Colonic mucosa (tissue), 4 donors: ENCODE data around the gene FAM131A. TPM values are rescaled to one million over a fixed set of nuclear protein-coding genes. Genes with fewer than 3 reads are reported as not detected.

Source experiments
- DNase-seq: peaks from one replicate; pipeline ENCODE4 v3.0.0-alpha.2; 2020
- H3K27ac ChIP-seq: fragments of 200-600 bp; one replicate; pipeline ENCODE4 v1.8.0; 2021
- H3K27me3 ChIP-seq: fragments of 200-600 bp; one replicate; pipeline ENCODE4 v1.8.0; 2021
- H3K36me3 ChIP-seq: fragments of 200-600 bp; one replicate; pipeline ENCODE4 v1.8.0; 2021
- H3K4me1 ChIP-seq: fragments of 200-600 bp; one replicate; pipeline ENCODE4 v1.8.0; 2021; ENCODE audit warnings: mild to moderate bottlenecking
- H3K4me3 ChIP-seq: fragments of 200-600 bp; one replicate; pipeline ENCODE4 v1.8.0; 2021
- H3K9ac ChIP-seq, 2 donors: one replicate each; pipeline ENCODE4 v1.7.0; 2013; ENCODE audit warnings: control low read depth in 2 of 2, low read depth in 2 of 2, low read length in 2 of 2
- H3K9me3 ChIP-seq: fragments of 200-600 bp; one replicate; pipeline ENCODE4 v1.8.0; 2021
- CTCF ChIP-seq: fragments of 200-600 bp; IDR thresholded peaks from one replicate; pipeline ENCODE4 v1.8.0; 2022; ENCODE audit warnings: antibody characterized with exemption, mild to moderate bottlenecking
- intact Hi-C: fragments of 100-400 bp; cut with DNase I; formaldehyde crosslinking; loops from one replicate; pipeline ENCODE4 v1.14.1; 2022
- total RNA-seq, 2 donors: library from RNA; stranded (reverse); fragmentation: NEBNext Ultra II Directional in 1 of 2; extraction: Animal tissue kit (Norgen Biotek cat#: 25700) in 1 of 2; gene quantifications; one replicate each; pipeline ENCODE4 v1.2.1, GENCODE V29; 2021
- donor health status: healthy.
- donor health status: DM: no; HTN: no; CAD: no.
- donor health status: DM: no; HTN: no; CAD: no.

FAM131A gene
- total RNA-seq, 2 donors from 2014 or later = 15.0 to 22.0 TPM

DNA sequence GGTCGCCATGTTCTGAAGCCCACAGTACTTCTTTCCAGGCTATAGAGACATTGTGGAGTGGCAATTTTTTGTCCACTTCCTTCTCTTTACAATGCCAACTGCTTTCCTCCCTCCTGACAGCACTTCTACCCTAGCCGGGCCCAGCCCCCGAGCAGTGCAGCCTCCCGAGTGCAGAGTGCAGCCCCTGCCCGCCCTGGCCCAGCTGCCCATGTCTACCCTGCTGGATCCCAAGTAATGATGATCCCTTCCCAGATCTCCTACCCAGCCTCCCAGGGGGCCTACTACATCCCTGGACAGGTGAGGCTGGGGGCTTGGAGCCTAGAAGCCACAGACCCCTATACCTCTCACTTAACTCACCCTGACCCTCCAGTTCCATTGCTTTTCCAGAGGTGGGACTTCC is 20.2 kb upstream of the FAM131A start:
- intact Hi-C loops = no loop called here
- Histone ChIP-seq H3K9me3 (no peaks in the 10 kb centered on the region), H3K4me3 (no peak overlapping the region), H3K4me1 (peaks cover 15% of the 10 kb centered on the region), H3K36me3 (peaks cover 8% of the 10 kb centered on the region), H3K9ac (peak overlapping the region in 1 of 2 donors; percentile 96), H3K27me3 (no peaks in the 10 kb centered on the region), H3K27ac (no peak overlapping the region)
- no peak for DNase-seq
- no peak for TF ChIP-seq CTCF

- H3K36me3 ChIP-seq = peaks cover 30% of the 10 kb centered on the region
Measured at GRCh38 chr3:184320104-184320445, 17.3 kb upstream of the FAM131A start.

GRCh38 chr3:184321666-184322065 is 15.7 kb upstream of the FAM131A start:
- no peaks in the 10 kb centered on the region for H3K27me3 ChIP-seq
- no peak for TF ChIP-seq CTCF

More at GRCh38 chr3:184320104-184320445, 17.3 kb upstream of the FAM131A start:
- Histone ChIP-seq H3K4me1 (peaks cover 15% of the 10 kb centered on the region), H3K27ac (peak overlapping the region; percentile 76), H3K9ac (peak overlapping the region in 1 of 2 donors; percentile 59), H3K9me3 (no peaks in the 10 kb centered on the region), H3K27me3 (no peaks in the 10 kb centered on the region), H3K4me3 (no peak overlapping the region)
- peak; percentile 96 for DNase-seq
- intact Hi-C loops = no loop called here
- TF ChIP-seq CTCF = no peak

DNA sequence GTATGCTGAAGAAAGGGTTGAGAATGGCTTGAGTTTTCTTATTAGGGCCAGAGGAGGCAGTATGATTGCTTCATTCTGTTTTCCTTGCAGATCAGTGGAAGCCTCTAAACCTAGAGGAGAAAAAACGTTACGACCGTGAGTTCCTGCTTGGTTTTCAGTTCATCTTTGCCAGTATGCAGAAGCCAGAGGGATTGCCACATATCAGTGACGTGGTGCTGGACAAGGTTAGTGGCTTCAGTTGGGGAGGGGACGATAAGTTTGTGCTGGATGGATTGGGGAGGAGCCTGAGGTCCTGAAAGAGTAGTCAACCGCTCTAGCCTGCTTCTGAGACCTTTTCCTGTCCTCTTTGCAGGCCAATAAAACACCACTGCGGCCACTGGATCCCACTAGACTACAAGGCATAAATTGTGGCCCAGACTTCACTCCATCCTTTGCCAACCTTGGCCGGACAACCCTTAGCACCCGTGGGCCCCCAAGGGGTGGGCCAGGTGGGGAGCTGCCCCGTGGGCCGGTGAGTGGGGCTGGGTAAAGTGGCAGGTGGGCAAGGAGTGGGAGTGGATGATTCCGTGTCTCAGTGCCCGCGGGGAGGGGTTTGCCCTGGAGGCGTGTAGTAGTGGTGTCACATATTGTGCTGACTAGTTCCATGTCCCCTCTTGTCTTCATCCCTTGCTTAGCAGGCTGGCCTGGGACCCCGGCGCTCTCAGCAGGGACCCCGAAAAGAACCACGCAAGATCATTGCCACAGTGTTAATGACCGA is 14.5 kb upstream of the FAM131A start:
- H3K4me1 ChIP-seq = peaks cover 4% of the 10 kb centered on the region
- intact Hi-C loops = no loop called here
- H3K9me3 ChIP-seq = no peaks in the 10 kb centered on the region
- no peak overlapping the region for H3K9ac ChIP-seq
- no peak overlapping the region for H3K27ac ChIP-seq
- H3K27me3 ChIP-seq = no peaks in the 10 kb centered on the region
- TF ChIP-seq CTCF = no peak
- DNase-seq = no peak
- no peak overlapping the region for H3K4me3 ChIP-seq
- H3K36me3 ChIP-seq = peaks cover 46% of the 10 kb centered on the region

More at GRCh38 chr3:184321666-184322065, 15.7 kb upstream of the FAM131A start:
- H3K9me3 ChIP-seq = no peaks in the 10 kb centered on the region
- no peak for DNase-seq
- H3K27ac ChIP-seq = no peak overlapping the region
- no peak overlapping the region for H3K9ac ChIP-seq
- peaks cover 13% of the 10 kb centered on the region for H3K4me1 ChIP-seq
- intact Hi-C loops = no loop called here
- peaks cover 34% of the 10 kb centered on the region for H3K36me3 ChIP-seq
- H3K4me3 ChIP-seq = no peak overlapping the region

GRCh38 chr3:184323696-184324095 is 13.7 kb upstream of the FAM131A start:
- DNase-seq = no peak
- Histone ChIP-seq H3K27me3 (no peaks in the 10 kb centered on the region), H3K27ac (no peak overlapping the region), H3K9ac (no peak overlapping the region), H3K4me1 (peaks cover 4% of the 10 kb centered on the region), H3K36me3 (peaks cover 47% of the 10 kb centered on the region), H3K4me3 (no peak overlapping the region), H3K9me3 (no peaks in the 10 kb centered on the region)
- no peak for TF ChIP-seq CTCF
- intact Hi-C loops = no loop called here
